Tongue (tissue), 2 donors: ENCODE data around the gene TCF19. TPM values are rescaled to one million over a fixed set of nuclear protein-coding genes. Genes with fewer than 3 reads are reported as not detected.

Experiments used
- DNase-seq: peaks from one replicate; pipeline ENCODE4 v3.0.0-alpha.2; 2015
- total RNA-seq: library from RNA; depleted of rRNA; stranded (reverse); fragments of >200 nt; gene quantifications from one replicate; pipeline ENCODE4 v1.2.3, GENCODE V29; 2014

Gene TCF19, protein sequence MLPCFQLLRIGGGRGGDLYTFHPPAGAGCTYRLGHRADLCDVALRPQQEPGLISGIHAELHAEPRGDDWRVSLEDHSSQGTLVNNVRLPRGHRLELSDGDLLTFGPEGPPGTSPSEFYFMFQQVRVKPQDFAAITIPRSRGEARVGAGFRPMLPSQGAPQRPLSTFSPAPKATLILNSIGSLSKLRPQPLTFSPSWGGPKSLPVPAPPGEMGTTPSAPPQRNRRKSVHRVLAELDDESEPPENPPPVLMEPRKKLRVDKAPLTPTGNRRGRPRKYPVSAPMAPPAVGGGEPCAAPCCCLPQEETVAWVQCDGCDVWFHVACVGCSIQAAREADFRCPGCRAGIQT
- total RNA-seq: 16.4 TPM

DNA sequence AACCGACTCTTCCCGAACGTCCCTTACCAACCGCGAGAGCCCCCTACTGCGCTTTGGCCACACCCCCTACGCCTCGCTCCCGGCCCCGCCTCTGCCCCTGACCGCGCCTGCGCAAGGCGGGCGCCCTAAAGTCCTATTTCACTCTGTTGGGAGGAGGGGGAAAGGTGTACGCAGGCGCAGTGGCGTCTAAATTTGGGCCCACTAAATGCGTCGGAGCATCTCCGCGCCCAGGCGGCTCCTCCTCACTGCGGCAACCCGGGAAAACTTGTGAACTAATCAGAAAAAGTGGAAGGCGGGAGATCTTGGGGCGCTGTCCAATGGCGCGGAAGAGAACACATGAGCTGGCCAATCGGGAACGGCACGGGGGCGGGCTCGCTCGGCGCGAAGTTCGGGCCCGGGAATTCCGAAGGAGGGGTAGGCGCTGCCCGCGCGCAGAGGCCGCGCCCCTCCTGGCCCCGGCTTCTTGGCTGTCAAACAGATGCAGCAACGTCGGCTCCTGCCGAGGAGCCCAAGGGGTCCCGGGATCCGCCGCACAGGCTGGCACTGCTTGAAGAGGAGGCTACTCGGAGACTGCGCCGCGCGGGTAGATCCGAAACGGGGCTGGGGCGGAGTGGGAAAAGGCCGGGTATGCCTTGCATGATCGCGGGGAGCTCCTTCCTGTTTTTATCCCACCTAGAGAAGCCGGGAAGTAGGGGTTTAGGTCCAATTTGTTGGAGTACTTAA, at the start of gene TCF19:
TSS of gene TCF19 (plus strand) at position 450 of the 723 bp plus-strand sequence. CDS start 881 bp downstream, outside the sequence.
- DNase-seq: peak; percentile 100

DNA sequence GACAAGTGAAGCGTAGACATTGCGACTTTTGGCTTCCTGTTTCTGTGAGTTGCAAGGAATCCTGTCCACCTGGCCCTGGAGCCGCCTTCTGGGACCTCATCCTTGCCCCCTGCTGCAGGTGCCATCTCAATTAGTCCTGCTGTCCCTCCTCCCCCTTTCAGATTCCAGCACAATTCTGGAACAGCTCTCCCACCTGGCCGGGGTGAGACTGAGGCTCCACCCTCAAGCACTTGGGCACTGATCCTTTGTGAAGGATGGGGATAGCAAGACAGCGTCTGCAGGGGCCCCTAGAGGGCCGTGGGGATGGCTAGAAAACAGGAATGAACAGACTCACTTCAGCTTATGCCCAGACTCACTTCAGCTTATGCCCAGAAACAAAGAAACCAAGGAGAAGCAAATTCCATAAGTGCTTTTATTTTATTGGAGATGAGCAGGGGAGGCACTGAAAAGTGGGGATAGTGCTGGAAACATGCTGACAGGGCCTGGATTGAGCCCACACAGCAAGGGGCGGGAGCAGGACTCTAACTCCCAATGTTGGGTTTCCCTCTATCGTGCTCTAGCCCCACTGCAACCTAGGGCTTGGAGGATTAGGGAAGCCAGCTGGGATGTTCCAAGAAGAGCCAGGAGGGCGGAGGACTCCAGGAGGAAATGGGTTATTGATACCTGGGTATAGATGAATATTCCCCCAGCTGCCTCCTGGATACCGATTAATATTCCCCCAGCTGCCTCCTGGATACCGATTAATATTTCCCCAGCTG, 47.4 kb upstream of the TCF19 start:
- DNase-seq: no peak

DNA sequence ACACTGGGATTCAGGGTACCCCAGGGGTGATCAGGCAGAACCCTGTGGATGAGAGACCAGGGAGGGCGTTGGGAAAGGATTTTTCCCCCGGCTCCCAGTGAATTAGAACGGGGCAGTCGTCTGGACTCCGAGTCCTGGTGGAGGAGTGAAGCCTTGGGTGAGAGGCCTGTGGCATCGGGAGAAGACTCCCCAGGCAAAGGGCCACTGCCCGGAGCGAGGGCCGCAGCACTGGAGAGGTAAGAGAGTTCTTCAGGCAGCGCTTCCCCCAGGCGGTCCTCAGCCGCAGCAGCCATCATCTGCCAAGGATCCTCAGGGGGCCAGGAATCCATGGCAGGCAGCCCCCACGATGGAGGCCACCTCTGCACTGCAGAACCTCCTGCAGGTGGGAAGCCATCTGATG, 46.7 kb upstream of the TCF19 start:
- DNase-seq: no peak

DNA sequence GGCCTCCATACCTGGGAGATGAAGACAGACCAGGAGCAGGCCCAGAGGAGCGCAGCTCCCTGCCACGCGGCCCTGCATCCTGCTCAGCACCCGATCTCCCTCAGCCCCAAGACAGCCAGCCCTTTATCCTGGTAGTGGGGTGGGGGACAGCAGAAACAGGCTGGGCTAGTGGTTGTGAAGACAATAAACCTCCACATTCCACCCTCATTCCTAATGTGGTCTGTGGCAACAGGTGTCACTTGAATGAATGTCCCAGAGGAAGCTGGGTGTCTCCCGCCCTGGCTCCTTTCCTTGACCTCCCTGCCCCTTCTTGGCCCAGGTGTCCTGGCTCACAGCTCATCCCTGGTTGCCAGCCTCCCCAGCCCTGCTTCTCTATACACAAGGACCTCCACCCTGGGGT, 45.9 kb upstream of the TCF19 start, which contains the start of gene C6orf15:
TSS of gene C6orf15 (minus strand) at position 98 of the 400 bp plus-strand sequence. CDS start at position 78, 20 bp downstream.
- DNase-seq: no peak

DNA sequence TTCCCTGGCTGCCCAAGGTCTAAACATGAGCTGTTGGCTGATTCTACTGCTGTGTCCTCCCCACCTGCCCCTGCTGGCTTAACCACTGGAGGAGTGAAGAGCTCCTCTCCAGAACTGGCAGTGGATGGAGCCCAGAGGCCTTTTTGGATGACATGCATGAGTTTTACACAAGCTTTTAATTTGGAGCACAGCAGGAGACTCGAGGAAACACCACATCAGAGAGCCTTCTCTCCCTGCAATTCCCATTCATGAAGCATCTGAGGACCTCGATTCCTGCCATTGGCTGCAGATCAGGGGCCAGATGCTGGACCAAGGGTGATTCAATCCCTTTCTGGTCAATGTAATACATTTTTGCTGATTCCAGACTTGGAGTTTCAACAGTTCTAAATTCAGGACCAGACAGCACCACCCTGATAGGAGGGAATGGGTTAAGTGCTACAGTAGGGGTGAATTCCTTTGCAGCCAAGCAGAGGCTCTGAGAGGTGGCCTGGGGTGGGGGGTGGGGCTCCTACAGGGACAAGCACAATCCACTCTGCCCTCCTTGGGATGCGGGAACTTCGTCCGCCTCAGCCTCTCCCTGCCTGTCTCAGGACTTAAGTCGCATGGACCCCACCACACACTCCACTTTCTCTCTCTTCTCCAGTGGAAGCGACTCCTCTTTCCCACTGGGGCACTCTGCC, 44.4 kb upstream of the TCF19 start:
- peak; percentile 68 for DNase-seq

DNA sequence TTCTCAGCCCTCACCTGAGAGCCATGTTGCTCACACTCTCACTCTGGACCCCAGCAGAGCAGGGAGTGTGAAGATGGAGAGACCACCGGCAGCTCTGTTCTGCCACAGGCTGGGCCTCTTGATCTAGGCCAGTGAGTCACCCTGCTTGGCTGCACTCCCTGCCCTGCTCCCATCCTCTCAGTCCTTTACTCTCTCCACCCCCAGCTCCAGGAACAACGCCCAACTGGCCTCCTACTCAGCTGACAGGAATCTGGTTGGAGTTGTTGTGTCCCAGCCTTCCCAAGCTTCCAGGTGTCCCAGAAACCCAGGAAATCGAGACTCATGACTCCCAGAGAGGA, 43.9 kb upstream of the TCF19 start, which contains the start of gene PSORS1C1:
TSS of gene PSORS1C1 (plus strand) at position 260 of the 338 bp plus-strand sequence. CDS start 14,833 bp downstream, outside the sequence.
- DNase-seq: peak; percentile 51

DNA sequence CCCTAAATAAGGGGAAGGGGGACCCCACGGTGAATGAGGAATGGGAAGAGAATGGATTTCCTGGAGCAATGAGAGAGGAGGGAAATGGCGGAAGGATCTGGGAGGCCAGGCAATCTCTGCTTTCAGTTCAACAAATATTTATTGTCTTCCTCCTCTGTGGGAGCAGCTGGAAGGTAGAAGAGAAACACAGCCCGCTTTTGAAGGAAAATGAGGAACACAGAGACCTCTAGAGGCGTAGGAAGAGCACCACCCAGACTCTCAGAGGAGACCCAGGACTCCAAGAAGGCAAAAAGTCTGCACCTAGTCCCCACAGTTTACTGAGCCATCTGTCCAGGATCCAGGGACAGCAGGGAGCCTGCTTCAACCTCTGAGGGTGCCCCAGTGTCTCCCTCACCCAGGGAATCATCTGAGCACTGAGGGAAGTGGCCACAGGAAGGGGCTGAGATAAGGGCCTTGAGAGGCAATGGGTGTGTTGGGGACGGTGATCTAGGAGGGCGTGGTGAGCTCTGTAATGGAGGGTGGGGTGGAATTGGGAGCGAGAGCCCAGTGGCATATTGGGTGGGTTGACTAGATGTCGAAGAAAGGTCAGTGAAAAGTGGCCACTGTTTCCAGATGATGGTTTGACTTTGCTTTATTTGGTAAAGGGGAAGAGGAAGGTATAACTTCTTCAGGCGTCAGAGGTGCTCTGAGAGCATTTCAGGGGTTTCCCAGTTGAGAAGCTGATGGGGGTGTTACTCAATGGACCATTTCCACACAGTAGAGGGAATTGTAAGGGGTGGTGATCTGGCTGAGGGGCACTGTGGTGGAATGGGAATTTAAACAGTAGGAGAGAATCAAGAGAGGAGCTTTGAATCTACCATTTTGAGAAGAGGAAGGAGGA, 43.2 kb upstream of the TCF19 start:
- DNase-seq: no peak

DNA sequence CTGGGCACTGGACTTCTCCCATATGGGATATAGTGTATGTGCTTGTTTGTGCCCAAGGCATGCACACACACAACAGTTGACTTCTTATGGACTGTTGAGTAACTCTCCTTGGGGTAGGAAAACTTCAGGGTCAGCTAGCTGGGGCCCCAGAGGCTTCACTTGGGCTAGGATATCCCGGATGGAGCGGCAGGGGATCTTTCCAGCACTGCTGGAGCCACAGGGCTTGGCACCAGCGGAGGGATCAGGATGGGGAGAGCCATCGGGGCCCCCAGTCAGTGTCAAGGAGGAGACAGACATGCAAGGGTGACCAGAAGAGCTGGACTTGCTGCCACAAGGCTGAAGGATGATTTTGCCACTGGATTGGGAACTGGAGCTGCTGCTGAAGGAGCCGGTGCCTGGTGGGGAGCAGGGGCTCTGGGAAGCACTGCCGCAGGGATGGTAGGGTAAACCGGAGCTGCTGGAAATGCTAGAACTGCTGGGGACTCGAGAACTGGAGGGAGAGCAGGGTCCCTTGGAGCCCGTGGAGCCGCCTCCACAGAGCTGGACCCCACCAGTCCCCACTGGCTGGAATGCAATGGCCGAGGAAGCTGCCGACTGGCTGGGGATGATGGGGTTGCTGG, 42.3 kb upstream of the TCF19 start:
- DNase-seq: no peak

DNA sequence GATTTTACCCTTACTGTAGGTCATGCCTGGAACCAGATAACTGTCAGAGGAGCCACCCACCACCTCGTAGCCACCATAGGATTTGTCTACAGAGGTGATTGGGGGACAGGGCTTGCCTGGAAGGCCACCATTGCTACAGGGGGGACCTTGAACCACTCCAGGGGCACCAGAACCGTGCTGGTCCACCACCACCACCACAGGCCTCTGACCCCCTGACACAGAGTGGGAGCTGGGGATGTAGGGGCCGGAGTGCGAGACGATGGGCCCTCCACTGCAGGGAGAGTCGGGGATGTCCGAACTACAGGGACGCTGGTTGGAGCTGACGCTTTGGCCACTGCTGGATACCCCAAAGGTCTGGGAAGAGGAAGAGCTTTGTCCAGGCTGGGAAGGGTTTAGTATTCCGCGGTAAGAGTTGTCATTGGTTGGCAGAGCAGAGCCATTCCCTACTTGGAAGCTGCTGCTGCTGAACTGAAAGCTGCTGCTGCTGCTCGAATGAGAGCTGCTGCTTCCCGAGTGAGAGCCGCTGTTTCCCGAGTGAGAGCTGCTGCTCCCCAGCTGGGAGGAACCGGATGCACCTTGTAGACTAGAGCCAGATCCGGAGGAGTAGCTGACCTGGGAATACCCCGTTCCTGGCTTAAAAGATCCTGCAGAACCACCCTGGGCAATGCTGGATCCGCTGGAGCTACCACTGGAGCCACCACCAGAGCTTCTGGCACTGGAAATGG, 41.6 kb upstream of the TCF19 start:
- DNase-seq: no peak

DNA sequence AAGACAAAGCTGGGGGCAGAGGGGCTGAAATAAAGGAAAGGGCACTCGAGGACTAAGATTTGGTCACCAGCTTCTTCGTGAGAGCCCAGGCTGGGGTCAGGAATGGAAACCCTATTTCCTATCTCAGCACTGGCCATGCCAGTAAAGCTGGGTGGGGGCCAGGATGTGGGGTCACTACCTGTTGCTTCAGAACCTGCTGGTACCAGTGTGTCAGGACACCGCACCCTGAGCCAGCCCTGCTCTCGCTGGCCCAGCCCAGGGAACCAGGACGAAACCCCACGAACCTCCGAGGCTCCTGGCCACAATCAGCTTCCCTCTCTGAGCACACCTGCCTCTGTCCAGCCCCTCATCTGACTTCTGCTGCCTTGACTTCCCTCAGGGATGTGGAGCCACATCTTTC, 40.2 kb upstream of the TCF19 start:
- DNase-seq: no peak

DNA sequence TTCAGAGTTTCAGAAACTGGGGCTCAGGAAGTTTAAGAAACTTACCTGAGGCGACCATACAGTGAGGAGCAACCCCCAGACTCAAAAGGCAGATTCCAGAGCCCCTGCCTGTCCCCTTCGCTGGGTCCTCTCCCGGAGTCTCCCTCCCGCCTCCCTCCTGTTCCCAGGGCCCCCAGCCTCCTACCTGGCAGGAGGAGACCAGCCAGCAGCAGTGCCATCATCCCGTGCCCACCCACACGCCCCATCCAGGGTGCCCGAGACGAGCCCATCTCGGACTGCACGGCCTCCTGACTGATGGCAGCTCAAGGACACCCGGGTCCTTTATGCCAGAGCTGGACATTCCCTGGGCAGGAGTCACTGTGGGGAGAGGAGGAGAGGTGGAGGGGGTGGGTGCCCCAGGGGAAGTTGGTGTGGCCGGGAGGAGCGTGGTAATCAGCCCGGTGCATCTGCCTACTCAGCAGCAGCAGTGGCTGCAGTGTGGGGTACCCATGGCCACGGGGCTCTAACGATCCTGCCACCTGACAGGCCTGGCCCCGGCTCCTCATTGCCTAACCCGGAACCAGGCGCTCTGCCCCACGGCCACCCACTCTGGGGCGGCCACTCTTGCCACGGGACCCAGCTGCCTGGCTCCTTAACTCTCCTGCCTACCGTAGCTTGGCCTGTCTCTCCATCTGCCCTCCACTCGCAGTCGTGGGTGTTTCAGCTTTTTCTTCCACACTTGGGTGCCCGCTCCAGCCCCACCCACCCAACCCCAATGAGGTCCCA, 38.1 kb upstream of the TCF19 start, which contains the start of gene CDSN:
TSS of gene CDSN (minus strand) at position 296 of the 765 bp plus-strand sequence. CDS start at position 269, 27 bp downstream.
- no peak for DNase-seq

DNA sequence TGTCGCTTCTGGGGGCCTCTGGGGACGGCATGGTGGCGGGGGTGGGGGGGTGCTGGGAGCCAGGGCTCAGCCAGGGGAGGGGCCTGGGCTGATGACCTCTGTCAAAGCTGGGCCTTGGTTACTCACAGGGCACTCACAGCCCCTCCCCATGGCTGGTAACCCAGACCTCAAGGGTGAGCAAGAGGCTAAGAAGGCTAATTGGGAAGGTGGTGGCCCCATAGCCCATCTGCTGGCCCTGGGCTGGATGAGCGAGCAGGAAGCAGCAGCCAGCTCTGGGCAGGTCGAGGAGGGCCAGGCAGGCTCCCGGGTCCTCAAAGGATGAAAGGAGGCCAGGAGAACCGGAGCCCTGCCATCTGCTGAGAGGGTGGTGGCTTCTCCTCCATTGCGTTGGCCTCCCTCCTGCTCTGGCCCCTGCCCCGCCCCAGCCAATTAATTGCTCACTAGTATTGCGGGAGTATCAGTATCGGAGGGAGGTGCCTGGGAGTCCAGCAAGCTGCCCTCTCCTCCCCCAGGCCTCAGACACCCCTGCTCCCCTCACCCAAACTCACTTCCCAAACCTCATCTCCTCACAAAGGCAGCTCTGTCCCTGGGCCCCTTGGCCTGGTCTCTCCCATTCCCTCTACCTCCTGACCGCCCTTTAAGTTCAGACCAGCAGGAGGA, 37.1 kb upstream of the TCF19 start:
- no peak for DNase-seq

DNA sequence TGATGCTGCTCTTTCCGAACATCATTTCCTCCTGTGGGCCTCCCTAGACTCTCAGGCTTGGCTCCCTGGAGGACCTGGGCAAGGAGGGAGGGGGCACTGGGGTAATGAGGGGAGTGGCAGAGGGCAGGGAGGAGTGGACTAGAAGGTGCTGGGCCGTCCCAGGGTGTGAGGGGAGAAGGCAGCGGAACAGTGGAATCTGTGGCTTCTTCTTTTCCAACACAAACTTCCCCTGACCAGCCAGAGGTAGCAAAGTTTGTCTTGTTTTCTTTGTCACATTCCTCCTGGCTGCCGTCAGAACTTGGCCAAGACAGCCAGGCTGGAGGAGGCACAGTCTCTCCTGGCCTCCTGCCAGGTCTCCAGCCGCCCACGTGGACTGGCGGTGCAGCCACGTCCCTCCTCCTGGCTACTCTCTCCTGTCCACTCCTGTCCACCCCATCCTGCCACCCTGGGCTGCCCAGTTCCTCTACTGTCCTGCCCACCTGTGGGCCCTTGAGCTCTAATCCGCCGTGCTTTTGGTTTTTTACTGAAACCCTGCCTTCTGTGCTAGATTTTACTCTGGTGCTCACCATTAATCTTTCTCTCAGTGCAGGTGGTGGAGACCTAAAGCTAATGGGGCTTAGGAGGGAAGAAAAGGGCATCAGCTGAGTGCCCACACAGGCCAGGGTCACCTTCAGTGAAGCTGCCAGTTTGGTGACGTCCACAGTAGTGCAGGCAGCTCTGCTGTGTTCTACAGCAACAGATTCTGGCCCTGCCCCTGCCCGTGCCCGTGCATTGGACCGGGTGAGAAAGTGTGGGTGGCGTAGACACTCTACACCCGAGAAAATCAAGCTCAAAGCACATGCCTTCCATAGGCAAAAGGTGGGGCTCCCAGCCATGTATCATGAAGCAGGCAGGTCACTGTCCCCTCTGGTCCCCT, 35.3 kb upstream of the TCF19 start:
- DNase-seq: peak; percentile 87

DNA sequence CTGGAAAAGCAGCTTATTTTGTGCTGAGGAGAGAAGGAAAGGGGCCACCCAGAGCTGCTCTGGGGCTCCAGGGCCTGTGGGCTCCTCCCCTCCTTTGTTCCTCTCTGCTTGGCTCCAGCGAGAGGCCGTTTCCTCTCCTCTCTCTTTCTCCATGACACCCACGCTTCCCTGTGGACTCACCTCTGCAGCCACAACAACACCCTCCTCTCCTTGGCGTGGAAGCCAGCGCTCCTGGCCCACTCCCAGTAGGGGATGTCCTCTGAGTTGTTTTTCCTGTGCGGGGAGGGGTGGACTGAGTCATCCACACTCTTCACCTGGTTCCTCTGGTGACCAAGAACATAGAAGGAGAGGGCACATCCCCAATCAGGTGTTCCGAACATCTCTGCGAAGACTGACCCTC, 33.2 kb upstream of the TCF19 start:
- DNase-seq: peak; percentile 70

DNA sequence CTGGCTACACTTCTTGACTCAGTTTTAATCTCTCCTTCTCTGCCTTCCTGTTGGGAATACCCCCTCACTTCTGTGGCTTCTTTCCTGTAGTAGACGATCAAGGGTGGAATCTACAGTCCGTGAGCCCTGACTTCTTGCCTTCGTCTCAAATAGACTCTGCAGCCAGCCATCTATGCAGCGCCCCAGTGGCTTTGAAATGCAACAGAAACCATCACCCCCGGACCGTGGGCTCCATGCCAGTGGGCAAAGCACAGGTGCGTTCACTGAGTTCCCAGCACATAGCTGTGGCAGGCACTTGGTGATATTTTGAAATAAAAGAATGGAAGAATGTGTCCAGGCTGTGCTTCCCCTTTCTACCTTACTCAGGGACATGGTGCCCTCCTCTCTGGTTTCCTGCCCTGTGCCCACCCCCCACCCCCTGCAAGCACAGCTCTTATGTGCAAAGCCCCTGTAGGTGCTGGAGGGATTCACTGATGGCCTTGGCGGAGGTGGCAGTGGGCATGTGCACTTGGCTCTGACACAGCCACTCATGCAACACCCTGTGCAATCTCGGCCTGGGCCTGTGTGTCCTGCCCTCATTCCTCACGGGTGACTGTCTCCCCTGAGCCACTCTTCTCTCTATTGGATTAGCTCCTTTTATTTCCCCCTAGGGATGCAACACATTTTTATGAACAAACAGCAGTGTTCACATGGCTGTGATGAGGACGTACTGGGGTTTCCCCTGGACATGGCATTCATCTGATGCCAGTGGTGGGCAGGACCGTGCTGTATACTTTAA, 32.6 kb upstream of the TCF19 start:
- no peak for DNase-seq

DNA sequence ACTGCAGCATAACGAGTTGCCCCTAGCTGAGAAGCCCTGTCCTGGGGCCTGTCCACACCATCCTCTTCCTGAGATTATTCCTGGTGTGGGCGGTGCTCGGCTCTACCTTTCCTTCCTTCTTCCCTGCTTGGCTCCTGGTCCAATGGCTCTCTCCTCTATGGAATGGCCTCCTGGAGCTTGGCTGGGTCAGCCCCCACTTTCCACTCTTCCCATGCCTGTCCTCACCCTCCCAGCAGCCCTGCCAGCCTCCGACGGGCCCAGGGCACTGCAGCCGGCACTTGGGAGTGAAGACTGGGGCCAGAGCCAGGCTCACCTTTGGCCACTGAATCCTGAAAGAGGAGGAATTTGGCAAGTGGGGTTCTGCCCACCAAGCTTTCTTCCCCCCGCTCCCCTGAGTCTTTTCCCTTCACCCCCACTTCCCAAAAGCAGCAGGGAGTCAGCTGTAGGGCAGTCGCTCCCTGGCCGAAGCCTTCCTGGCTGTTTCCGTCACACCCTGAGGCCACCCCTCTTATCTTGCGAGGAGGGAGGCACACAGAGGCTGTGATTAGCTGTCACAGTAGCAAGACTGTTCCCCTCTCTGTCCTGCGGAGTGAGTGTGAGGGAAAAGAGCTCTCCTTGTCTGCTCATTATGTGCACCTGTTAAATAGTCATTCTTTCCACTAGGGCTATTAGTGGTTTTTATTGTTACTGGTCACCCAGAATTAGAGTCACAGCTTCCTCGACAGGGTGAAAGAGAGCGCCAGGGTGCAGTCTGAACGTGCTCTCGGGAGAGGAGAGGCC, 31.8 kb upstream of the TCF19 start:
- DNase-seq: no peak
